Mononuclear cell (primary cell): ENCODE data around the gene TLE6. TPM values are rescaled to one million over a fixed set of nuclear protein-coding genes. Genes with fewer than 3 reads are reported as not detected.
"Not testable (repeated sequence)": the region's sequence is repeated elsewhere in the genome, so short reads cannot be mapped to it uniquely, and the experiment has no call there.

ENCODE experiments used
- H3K27me3 ChIP-seq: 2 replicates; pipeline ENCODE4 v1.6.0; 2011; ENCODE audit warnings: low read length, control low read depth; ENCODE audit not compliant: insufficient read depth
- H3K4me1 ChIP-seq: 2 replicates; pipeline ENCODE4 v1.5.1; 2011; ENCODE audit warnings: mild to moderate bottlenecking, low read length, control low read depth; ENCODE audit not compliant: insufficient read depth
- H3K4me3 ChIP-seq: 2 replicates; pipeline ENCODE4 v1.5.1; 2011; ENCODE audit warnings: mild to moderate bottlenecking, low read length, moderate library complexity
- H3K9me3 ChIP-seq: 2 replicates; pipeline ENCODE4 v1.5.1; 2011; ENCODE audit warnings: low read depth, mild to moderate bottlenecking, control low read depth, low read length
- total RNA-seq: library from RNA; depleted of rRNA; stranded (reverse); fragments of >200 nt; gene quantifications from one replicate; pipeline ENCODE4 v1.2.3, GENCODE V29; 2012

The TLE6 gene
- total RNA-seq = not detected

DNA sequence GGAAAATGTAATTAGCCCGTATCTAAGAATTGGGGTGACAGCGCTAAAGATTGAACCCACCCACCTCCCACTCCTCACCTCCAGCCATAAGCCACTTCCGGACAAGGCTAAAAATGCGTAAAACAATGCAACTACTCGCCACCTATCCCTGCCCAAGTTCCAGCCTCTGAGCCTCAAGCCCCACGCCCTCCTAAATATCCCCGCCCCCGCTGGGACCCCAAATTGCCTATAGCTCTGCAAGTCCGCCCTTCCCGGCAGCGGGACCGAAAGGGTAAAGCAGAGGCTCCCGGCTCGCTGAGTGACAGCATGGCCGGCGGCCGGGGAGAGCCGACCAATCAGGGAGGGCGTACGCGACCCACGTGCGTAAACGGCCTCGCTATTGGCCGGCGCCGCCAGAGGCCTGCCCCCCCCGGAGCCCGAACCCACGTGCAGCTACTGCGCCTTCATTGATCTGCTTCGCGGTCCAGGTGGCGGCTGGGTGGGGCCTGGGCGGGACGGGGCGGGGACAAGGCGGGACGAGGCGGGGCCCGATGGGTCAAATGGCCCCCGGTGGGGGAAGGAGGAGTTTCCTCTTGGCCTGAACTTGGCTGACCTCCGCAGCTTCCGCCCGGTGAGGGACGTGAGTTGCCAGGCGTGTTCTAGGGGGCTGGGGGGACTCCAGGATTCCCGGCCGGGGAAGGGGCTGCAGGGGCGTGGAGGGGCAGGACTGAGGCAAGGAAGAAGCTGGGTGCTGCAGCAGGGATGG lies at the start of gene TLE6:
Gene TLE6, plus strand, starts transcription at position 564 of the 745 bp plus-strand sequence. CDS start 670 bp downstream, outside the sequence.
- no peaks in the 10 kb centered on the region for H3K27me3 ChIP-seq
- peak within 1 kb of the TSS; percentile 51 for H3K4me3 ChIP-seq
- peaks cover 35% of the 10 kb centered on the region for H3K4me1 ChIP-seq
- H3K9me3 ChIP-seq = no peaks in the 10 kb centered on the region

DNA sequence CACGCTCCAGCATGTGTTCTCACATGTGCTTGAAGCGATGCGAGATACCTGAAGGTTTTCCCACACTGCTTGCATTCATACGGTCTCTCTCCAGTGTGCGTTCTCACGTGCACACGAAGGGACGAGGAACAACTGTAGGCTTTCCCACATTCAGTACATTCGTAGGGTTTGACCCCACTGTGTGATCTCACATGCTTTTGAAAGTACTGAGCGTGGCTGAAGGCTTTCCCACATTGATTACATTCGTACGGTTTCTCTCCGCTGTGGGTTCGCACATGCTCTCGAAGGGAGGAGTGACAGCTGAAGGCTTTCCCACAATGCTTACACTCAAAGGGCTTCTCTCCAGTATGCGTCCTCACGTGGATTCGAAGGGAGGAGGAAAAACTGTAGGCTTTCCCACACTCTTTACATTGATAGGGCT lies 43.9 kb upstream of the TLE6 start:
- no peaks in the 10 kb centered on the region for H3K27me3 ChIP-seq
- H3K9me3 ChIP-seq = peaks cover 18% of the 10 kb centered on the region
- H3K4me1 ChIP-seq = no peaks in the 10 kb centered on the region
- H3K4me3 ChIP-seq = no peak overlapping the region

DNA sequence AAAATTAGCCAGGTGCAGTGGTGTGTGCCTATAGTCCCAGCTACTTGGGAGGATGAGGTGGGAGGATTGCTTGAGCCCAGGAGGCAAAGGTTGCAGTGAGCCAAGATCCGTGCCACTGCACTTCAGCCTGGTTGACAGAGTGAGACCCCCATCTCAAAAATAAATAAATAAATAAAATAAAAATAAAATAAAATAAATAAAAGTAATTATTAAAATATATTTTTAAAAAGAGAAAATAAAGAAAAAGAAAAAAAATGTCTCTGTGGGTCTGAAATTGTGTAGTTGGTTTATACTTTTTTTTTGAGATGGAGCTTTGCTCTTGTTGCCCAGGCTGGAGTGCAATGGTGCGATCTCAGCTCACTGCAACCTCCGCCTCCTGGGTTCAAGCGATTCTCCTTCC lies 41.5 kb upstream of the TLE6 start:
- H3K4me3 ChIP-seq, H3K4me1 ChIP-seq, H3K27me3 ChIP-seq: not testable (repeated sequence)
- H3K9me3 ChIP-seq = peaks cover 18% of the 10 kb centered on the region

DNA sequence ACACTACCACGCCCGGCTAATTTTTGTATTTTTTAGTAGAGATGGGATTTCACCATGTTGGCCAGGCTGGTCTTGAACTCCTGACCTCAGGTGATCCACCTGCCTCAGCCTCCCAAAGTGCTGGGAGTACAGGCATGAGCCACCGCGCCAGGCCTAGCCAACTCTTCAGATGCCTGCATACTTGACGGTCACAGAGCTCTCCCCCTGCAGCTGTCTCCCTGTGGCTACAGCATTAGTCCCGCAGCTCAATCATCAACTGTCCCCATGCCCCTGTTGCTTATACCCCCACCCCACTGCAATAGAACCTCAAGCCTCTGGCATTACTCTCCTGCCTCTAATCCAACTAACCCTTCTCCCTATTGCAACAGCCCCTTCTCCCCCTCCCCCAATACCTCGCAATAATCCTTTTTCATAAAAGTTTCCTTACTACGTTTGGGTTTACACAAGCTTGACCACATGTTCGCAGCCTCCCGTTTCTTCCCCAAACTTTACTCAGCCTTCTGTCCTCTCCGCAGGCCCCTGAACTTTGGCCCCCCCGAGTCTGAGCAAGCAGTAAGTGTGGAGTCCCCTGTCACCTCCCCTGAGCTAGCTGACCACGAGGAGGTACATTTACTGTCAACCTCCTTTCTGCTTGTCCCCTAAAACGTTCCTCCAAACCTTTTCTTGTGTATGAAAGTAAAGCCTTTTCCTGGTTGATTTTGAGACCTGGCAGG lies 34.3 kb upstream of the TLE6 start:
- Histone ChIP-seq H3K27me3 (no peaks in the 10 kb centered on the region), H3K4me3 (no peak overlapping the region), H3K9me3 (no peaks in the 10 kb centered on the region), H3K4me1 (peaks cover 21% of the 10 kb centered on the region)

- Histone ChIP-seq H3K4me1 (peaks cover 26% of the 10 kb centered on the region), H3K9me3 (no peaks in the 10 kb centered on the region), H3K4me3 (peak overlapping the region; percentile 68), H3K27me3 (no peaks in the 10 kb centered on the region)
These were observed 33.0 kb upstream of the TLE6 start for GRCh38 chr19:2944403-2944774.

DNA sequence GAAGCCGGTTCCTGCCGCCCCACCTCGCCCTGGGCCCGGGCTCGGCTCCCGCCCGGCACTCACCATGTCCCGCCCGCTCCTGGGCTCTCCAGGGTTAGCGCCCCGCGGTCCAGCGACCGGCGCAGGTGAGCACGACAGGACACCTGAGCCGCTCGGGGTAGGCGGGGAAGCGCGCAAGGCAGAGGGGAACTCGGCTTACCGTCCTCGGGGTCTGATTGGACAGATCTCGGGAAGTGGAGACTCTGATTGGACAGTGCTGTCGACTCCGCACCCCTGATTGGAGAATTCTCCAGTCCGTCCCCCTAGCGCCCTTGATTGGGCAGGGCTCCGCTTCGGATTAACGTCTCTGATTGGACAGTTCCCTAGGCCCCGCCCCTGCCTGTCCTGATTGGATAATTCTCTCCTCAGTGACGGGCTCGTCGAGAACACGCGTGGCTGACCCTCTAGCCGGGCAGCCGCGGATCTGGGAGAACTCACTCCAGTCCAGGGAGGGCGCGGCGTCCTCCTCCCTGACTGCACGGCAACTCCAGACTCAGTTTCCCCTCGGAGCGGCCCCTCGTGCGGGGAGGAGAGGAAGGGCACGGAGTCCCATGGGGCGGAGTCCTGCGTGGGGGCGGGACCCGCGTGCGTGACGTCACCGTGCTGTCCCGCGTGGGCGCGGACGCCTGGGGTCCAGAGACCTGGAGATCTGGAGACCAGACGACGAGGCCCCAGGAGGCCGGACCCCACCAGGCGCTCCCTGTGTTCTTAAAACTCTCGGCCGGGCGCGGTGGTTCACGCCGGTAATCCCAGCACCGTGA lies 32.4 kb upstream of the TLE6 start, which contains the start of gene ZNF77:
Gene ZNF77, minus strand, starts transcription at position 197 of the 800 bp plus-strand sequence. Its CDS starts 131 bp downstream, at position 66.
- Histone ChIP-seq H3K4me1 (peaks cover 32% of the 10 kb centered on the region), H3K27me3 (no peaks in the 10 kb centered on the region), H3K9me3 (no peaks in the 10 kb centered on the region), H3K4me3 (peak within 1 kb of the TSS; percentile 68)

DNA sequence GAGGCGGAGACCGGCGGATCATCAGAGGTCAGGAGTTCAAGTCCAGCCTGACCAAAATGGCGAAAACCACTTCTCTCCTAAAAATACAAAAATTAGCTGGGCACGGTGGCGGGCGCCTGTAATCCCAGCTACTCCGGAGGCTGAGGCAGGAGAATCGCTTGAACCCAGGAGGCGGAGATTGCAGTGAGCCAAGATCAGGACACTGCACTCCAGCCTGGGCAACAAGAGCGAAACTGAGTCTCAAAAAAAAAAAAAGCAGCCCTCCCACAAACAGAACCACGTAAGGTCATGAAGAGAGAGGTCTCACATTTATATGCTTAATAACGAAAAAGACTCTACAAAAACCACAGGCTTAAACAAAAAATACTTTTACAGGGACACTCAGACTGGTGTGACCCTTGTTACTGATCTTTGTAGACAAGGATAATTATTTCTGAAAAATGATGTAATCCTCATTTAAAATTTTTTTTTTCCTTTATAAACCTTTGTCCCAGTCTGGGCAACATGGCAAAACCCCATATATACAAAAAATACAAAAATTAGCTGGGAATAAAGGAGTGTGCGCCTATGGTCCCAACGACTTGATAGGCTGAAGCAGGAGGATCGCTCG lies 31.7 kb upstream of the TLE6 start:
- peak overlapping the region; percentile 68 for H3K4me3 ChIP-seq
- no peaks in the 10 kb centered on the region for H3K27me3 ChIP-seq
- H3K4me1 ChIP-seq = peaks cover 32% of the 10 kb centered on the region
- H3K9me3 ChIP-seq = no peaks in the 10 kb centered on the region

- Histone ChIP-seq H3K4me1 (peaks cover 18% of the 10 kb centered on the region), H3K27me3 (no peaks in the 10 kb centered on the region), H3K4me3 (peak overlapping the region; percentile 68), H3K9me3 (no peaks in the 10 kb centered on the region)
These were observed 27.5 kb upstream of the TLE6 start for GRCh38 chr19:2949939-2950285.

GRCh38 chr19:2950286-2951124 lies 26.9 kb upstream of the TLE6 start:
- Histone ChIP-seq H3K27me3 (no peaks in the 10 kb centered on the region), H3K4me1 (peaks cover 13% of the 10 kb centered on the region), H3K4me3 (peak overlapping the region; percentile 68), H3K9me3 (no peaks in the 10 kb centered on the region)

DNA sequence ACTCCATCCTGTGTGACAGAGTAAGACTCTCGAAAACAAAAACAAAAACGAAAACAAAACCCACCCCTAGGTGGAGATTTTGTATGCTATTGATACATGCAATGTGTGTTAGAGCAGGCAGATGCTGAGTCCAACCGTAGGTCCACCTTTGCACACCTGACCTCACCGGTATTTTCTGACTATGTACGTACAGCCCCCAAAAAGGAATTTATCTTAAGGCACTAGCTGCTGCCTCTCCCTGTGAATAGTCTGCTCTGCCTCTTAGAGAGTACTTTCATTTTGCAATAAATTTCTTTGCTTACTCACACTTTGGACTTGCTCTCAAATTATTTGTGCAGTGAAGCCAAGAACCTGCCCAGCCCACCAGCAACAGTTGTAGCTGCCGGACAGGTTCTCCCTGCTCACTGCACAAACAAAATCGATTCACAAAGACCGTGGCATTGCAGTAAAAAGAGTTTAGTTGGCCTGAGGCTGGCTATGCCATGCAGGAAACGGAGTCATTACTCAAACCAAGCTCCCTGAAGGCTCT lies 24.3 kb upstream of the TLE6 start:
- no peaks in the 10 kb centered on the region for H3K27me3 ChIP-seq
- peaks cover 11% of the 10 kb centered on the region for H3K4me1 ChIP-seq
- no peaks in the 10 kb centered on the region for H3K9me3 ChIP-seq
- no peak overlapping the region for H3K4me3 ChIP-seq

DNA sequence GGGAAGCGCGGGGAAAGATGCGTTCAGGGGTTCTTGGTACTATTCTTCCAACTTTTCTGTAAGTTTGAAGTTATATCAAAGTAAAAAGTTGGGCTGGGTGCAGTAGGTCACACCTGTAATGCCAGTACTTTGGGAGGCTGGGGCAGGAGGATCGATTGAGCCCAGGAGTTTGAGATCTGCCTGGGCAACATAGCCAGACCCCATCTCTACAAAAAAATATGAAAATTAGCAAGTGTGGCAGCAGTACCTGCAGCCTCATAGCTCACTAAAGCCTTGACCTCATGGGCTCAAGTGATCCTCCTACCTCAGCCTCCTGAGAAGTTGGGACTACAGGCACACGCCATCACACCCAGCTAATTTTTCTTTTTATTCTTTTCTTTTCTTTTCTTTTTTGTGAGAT lies 20.2 kb upstream of the TLE6 start:
- Histone ChIP-seq H3K4me3 (no peak overlapping the region), H3K4me1 (peaks cover 2% of the 10 kb centered on the region), H3K9me3 (no peaks in the 10 kb centered on the region), H3K27me3 (no peaks in the 10 kb centered on the region)

DNA sequence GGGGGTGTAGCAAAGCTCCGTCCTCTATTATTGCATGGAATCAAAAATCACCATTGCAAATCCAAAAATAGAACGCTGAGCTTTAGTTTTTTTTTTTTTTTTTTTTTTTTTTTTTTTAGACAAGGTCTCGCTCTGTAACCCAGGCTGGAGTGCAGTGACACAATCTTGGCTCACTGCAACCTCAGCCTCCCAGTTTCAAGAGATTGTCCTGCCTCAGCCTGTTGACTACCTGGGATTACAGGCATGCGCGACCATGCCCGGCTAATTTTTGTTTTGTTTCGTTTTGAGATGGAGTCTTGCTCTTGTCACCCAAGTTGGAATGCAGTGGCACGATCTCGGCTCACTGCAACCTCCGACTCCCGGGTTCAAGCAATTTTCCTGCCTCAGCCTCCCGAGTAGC lies 17.2 kb upstream of the TLE6 start:
- peaks cover 5% of the 10 kb centered on the region for H3K4me1 ChIP-seq
- no peaks in the 10 kb centered on the region for H3K9me3 ChIP-seq
- H3K27me3 ChIP-seq = no peaks in the 10 kb centered on the region
- H3K4me3 ChIP-seq = no peak overlapping the region

- no peaks in the 10 kb centered on the region for H3K27me3 ChIP-seq
- H3K4me1 ChIP-seq = peaks cover 11% of the 10 kb centered on the region
- H3K4me3 ChIP-seq = no peak overlapping the region
- H3K9me3 ChIP-seq = no peaks in the 10 kb centered on the region
These were observed 15.2 kb upstream of the TLE6 start for GRCh38 chr19:2962018-2962670.
